ENCODE data around the gene DMD. TPM values are rescaled to one million over a fixed set of nuclear protein-coding genes. Genes with fewer than 3 reads are reported as not detected.

Gene DMD
- total RNA-seq, 1 experiment from 2014 or later = 2.2 TPM

GRCh38 chrX:31743004-31743403 is 1468.3 kb downstream of the DMD start:
- TF ChIP-seq SIN3A (IDR thresholded peaks at IDR 0.05; ENCODE audit: borderline replicate concordance, insufficient read depth, low read depth, low read length) = no peak
- no TSS peak for BruUV-seq (replicated peaks)
- H3K36me3 ChIP-seq (ENCODE audit: control insufficient read depth, insufficient read depth, low read length) = no peaks in the 10 kb centered on the region
- no peak overlapping the region for H3K27ac ChIP-seq (ENCODE audit: low read length)
- no peak for DNase-seq (ENCODE audit: low read depth, low spot score)
- H3K4me1 ChIP-seq (ENCODE audit: control insufficient read depth, insufficient read depth, low read length) = no peaks in the 10 kb centered on the region
- in situ Hi-C loops (cut with HindIII; ENCODE audit: low pct_unique_long_range_greater_than_20kb, low sequenced_read_pairs) = no loop called here
- intact Hi-C loops (cut with micrococcal nuclease; ENCODE audit: unreplicated experiment) = no loop called here
- POLR2A ChIA-PET = no interaction called here
- H3K4me3 ChIP-seq (ENCODE audit: low read depth in 2 of 2, low read length in 2 of 2) = no peak overlapping the region
- CTCF ChIA-PET = no interaction called here
- no peaks in the 10 kb centered on the region for H3K27me3 ChIP-seq (ENCODE audit: control insufficient read depth, insufficient read depth, low read length)
- H3K9me3 ChIP-seq (ENCODE audit: control insufficient read depth, insufficient read depth, low read depth, low read length) = no peaks in the 10 kb centered on the region
- no peak for ATAC-seq

GRCh38 chrX:31717474-31717873 is 1493.9 kb downstream of the DMD start:
- no peaks in the 10 kb centered on the region for H3K9me3 ChIP-seq (ENCODE audit: control insufficient read depth, insufficient read depth, low read depth, low read length)
- BruUV-seq (replicated peaks) = no TSS peak
- no peak for TF ChIP-seq CTCF (IDR thresholded peaks at IDR 0.05)
- no peak for TF ChIP-seq POLR2AphosphoS5 (IDR thresholded peaks at IDR 0.05; ENCODE audit: low read depth, low read length)
- TF ChIP-seq SIN3A (IDR thresholded peaks at IDR 0.05; ENCODE audit: borderline replicate concordance, insufficient read depth, low read depth, low read length) = no peak
- TF ChIP-seq TCF7L2 (IDR thresholded peaks at IDR 0.05; ENCODE audit: low read depth, low read length) = no peak
- no peak for TF ChIP-seq REST (IDR thresholded peaks at IDR 0.05; ENCODE audit: insufficient read depth in 1 of 2, low read depth in 2 of 2, low read length in 1 of 2)
- H3K27ac ChIP-seq (ENCODE audit: low read length) = no peak overlapping the region
- no peaks in the 10 kb centered on the region for H3K36me3 ChIP-seq (ENCODE audit: control insufficient read depth, insufficient read depth, low read length)
- no peaks in the 10 kb centered on the region for H3K27me3 ChIP-seq (ENCODE audit: control insufficient read depth, insufficient read depth, low read length)
- ATAC-seq (no peak), DNase-seq (ENCODE audit: low read depth, low spot score) (no peak)
- ChIA-PET POLR2A (no interaction called here), CTCF (no interaction called here)
- no peak overlapping the region for H3K4me3 ChIP-seq (ENCODE audit: low read depth in 2 of 2, low read length in 2 of 2)
- intact Hi-C loops (cut with micrococcal nuclease; ENCODE audit: unreplicated experiment) = no loop called here
- in situ Hi-C loops (cut with HindIII; ENCODE audit: low pct_unique_long_range_greater_than_20kb, low sequenced_read_pairs) = no loop called here
- H3K4me1 ChIP-seq (ENCODE audit: control insufficient read depth, insufficient read depth, low read length) = no peaks in the 10 kb centered on the region

GRCh38 chrX:31715675-31716074 is 1495.7 kb downstream of the DMD start:
- in situ Hi-C loops (cut with HindIII; ENCODE audit: low pct_unique_long_range_greater_than_20kb, low sequenced_read_pairs) = no loop called here
- DNase-seq (ENCODE audit: low read depth, low spot score) = no peak

More at GRCh38 chrX:31715675-31716074, 1495.7 kb downstream of the DMD start:
- ChIA-PET POLR2A (no interaction called here), CTCF (no interaction called here)
- ATAC-seq = no peak
- no TSS peak for BruUV-seq (replicated peaks)
- H3K36me3 ChIP-seq (ENCODE audit: control insufficient read depth, insufficient read depth, low read length) = no peaks in the 10 kb centered on the region
- H3K27me3 ChIP-seq (ENCODE audit: control insufficient read depth, insufficient read depth, low read length) = no peaks in the 10 kb centered on the region
- intact Hi-C loops (cut with micrococcal nuclease; ENCODE audit: unreplicated experiment) = no loop called here
- no peaks in the 10 kb centered on the region for H3K4me1 ChIP-seq (ENCODE audit: control insufficient read depth, insufficient read depth, low read length)
- H3K9me3 ChIP-seq (ENCODE audit: control insufficient read depth, insufficient read depth, low read depth, low read length) = no peaks in the 10 kb centered on the region
- H3K4me3 ChIP-seq (ENCODE audit: low read depth in 2 of 2, low read length in 2 of 2) = no peak overlapping the region
- TF ChIP-seq CTCF (IDR thresholded peaks at IDR 0.05) (no peak), TCF7L2 (IDR thresholded peaks at IDR 0.05; ENCODE audit: low read depth, low read length) (no peak), SIN3A (IDR thresholded peaks at IDR 0.05; ENCODE audit: borderline replicate concordance, insufficient read depth, low read depth, low read length) (no peak), REST (IDR thresholded peaks at IDR 0.05; ENCODE audit: insufficient read depth in 1 of 2, low read depth in 2 of 2, low read length in 1 of 2) (no peak), POLR2AphosphoS5 (IDR thresholded peaks at IDR 0.05; ENCODE audit: low read depth, low read length) (no peak)
- H3K27ac ChIP-seq (ENCODE audit: low read length) = no peak overlapping the region

Data from Panc1 (cell line).